DOHH2 (cell line): ENCODE results near the gene PLA2G12A.

Experiments
- CTCF ChIP-seq: fragments of 200-600 bp; sonication (generic); IDR thresholded peaks from one replicate; pipeline ENCODE4 v1.5.1; 2014; ENCODE audit warnings: antibody characterized with exemption, mild to moderate bottlenecking, low read depth, low read length; ENCODE audit not compliant: poor library complexity, severe bottlenecking
- EZH2phosphoT487 ChIP-seq: fragments of 200-600 bp; sonication (generic); IDR thresholded peaks from 2 replicates; pipeline ENCODE4 v1.6.1; 2017; ENCODE audit warnings: borderline replicate concordance, mild to moderate bottlenecking, antibody characterized with exemption, low read length, moderate library complexity, mixed read lengths

GRCh38 chr4:109764789-109765402 lies 35.0 kb upstream of the PLA2G12A start:
- TF ChIP-seq CTCF (no peak), EZH2phosphoT487 (no peak)
